HepG2 (cell line): Measurements from ENCODE around the gene PEX14. TPM values are rescaled to one million over a fixed set of nuclear protein-coding genes. Genes with fewer than 3 reads are reported as not detected.

Experiments
- ATAC-seq: fragments of 200-7000 bp; cut with Tn5 transposase; 3 replicates; pipeline ENCODE4 v1.9.1; 2020; ENCODE audit warnings: mild to moderate bottlenecking, moderate library complexity
- BruUV-seq: library from RNA; stranded (reverse); fragments of 400-500 nt; replicated peaks from 2 replicates; lab custom pipeline; 2021; lab: Mats Ljungman, UMichigan
- CTCF ChIA-PET: fragments of 300-600 bp; formaldehyde crosslinking; extraction: SDS; loops from one replicate; lab custom pipeline; 2021; ENCODE audit warnings: low total read pairs, inconsistent platforms, low intra/inter-chr PET ratio; lab: Yijun Ruan, JAX
- POLR2A ChIA-PET: fragments of 350-600 bp; sonication (Branson Sonifier 250); formaldehyde crosslinking; loops from one replicate; lab custom pipeline; 2020; ENCODE audit warnings: antibody characterized with exemption, inconsistent platforms; lab: Yijun Ruan, JAX
- DNase-seq: peaks from one replicate; pipeline ENCODE4 v3.0.0-alpha.2; 2015; ENCODE audit warnings: low spot score
- FAIRE-seq: peaks from 3 replicates; lab custom pipeline; 2011; peaks lifted over from hg19 to GRCh38; lab: Jason Lieb, UNC
- H2AFZ ChIP-seq: one replicate; pipeline ENCODE4 v1.6.1; 2011; ENCODE audit warnings: low read length, inconsistent platforms
- H3K27ac ChIP-seq: fragments of 300-600 bp; 3 replicates; pipeline ENCODE4 v1.8.0; 2011; ENCODE audit warnings: mixed run types, mild to moderate bottlenecking, mixed read lengths, low read length, inconsistent platforms; ENCODE audit not compliant: insufficient read depth; ENCODE audit errors: extremely low read length
- H3K27me3 ChIP-seq, 2 experiments: fragments of 200-600 bp in 1 of 2; 2 replicates in 1 of 2; 3 replicates in 1 of 2; pipeline versions ENCODE4 v1.6.0 to v1.8.0; 2011; ENCODE audit warnings: low read length in 2 of 2, mild to moderate bottlenecking in 2 of 2, moderate library complexity in 2 of 2, inconsistent platforms in 1 of 2; ENCODE audit not compliant: insufficient read depth in 2 of 2, control insufficient read depth in 1 of 2
- H3K36me3 ChIP-seq, 2 experiments: fragments of 200-600 bp in 1 of 2; replicated peaks in 1 of 2; 2 replicates in 1 of 2; 3 replicates in 1 of 2; pipeline versions ENCODE4 v1.5.1 to v1.8.0; 2011; ENCODE audit warnings: low read length in 2 of 2, inconsistent platforms in 1 of 2; ENCODE audit not compliant: insufficient read depth in 2 of 2, control insufficient read depth in 1 of 2
- H3K4me1 ChIP-seq: 2 replicates; pipeline ENCODE4 v1.5.1; 2012; ENCODE audit warnings: low read length, inconsistent platforms; ENCODE audit not compliant: insufficient read depth
- H3K4me2 ChIP-seq: 2 replicates; pipeline ENCODE4 v1.6.0; 2011; ENCODE audit warnings: low read depth, low read length, inconsistent platforms
- H3K4me3 ChIP-seq, 3 experiments: fragments of 200-600 bp in 1 of 3; sonication (generic), shearing (Covaris generic) in 1 of 3; replicated peaks in 1 of 3; 2 replicates each; pipeline ENCODE4 v1.5.1; 2011 to 2016; ENCODE audit warnings: low read length in 3 of 3, inconsistent platforms in 2 of 3, low read depth in 2 of 3, mild to moderate bottlenecking in 2 of 3, control low read depth in 1 of 3, mixed read lengths in 1 of 3; ENCODE audit not compliant: insufficient read depth in 1 of 3
- H3K79me2 ChIP-seq: one replicate; pipeline ENCODE4 v1.6.1; 2011; ENCODE audit warnings: low read length, inconsistent platforms; ENCODE audit not compliant: insufficient read depth
- H3K9ac ChIP-seq: 2 replicates; pipeline ENCODE4 v1.6.0; 2011; ENCODE audit warnings: mild to moderate bottlenecking, low read depth, low read length, inconsistent platforms; ENCODE audit not compliant: insufficient read depth
- H3K9me3 ChIP-seq: 2 replicates; pipeline ENCODE4 v1.5.1; 2012; ENCODE audit warnings: mild to moderate bottlenecking, low read length
- H4K20me1 ChIP-seq: 2 replicates; pipeline ENCODE4 v1.6.0; 2011; ENCODE audit warnings: inconsistent platforms, mild to moderate bottlenecking, low read length, moderate library complexity; ENCODE audit not compliant: insufficient read depth
- DBP ChIP-seq: sonication (generic); formaldehyde crosslinking; IDR thresholded peaks from 2 replicates; pipeline ENCODE4 v1.4.0; 2020; ENCODE audit warnings: missing genetic modification reagents; ENCODE audit errors: not compliant biosample characterization
- HNF4A ChIP-seq: sonication (generic); formaldehyde crosslinking; IDR thresholded peaks from 2 replicates; pipeline ENCODE4 v1.4.0; 2020; ENCODE audit warnings: missing genetic modification reagents
- KDM5A ChIP-seq: fragments of 200-600 bp; sonication (generic); IDR thresholded peaks from 2 replicates; pipeline ENCODE4 v1.7.0; 2018; ENCODE audit warnings: antibody characterized with exemption, mild to moderate bottlenecking, low read length, borderline replicate concordance
- MTERF4 ChIP-seq: sonication (generic); formaldehyde crosslinking; IDR thresholded peaks from 2 replicates; pipeline ENCODE4 v1.8.0; 2023; ENCODE audit warnings: mild to moderate bottlenecking, missing genetic modification reagents
- SALL1 ChIP-seq: sonication (generic); formaldehyde crosslinking; IDR thresholded peaks from 2 replicates; pipeline ENCODE4 v1.8.0; 2022; ENCODE audit warnings: mild to moderate bottlenecking, missing genetic modification reagents
- ZBTB7B ChIP-seq: sonication (generic); formaldehyde crosslinking; IDR thresholded peaks from 2 replicates; pipeline ENCODE4 v1.4.0; 2020; ENCODE audit warnings: missing genetic modification reagents
- ZNF12 ChIP-seq: sonication (generic); formaldehyde crosslinking; IDR thresholded peaks from 2 replicates; pipeline ENCODE4 v1.5.0; 2020; ENCODE audit warnings: missing genetic modification reagents
- ZNF281 ChIP-seq: sonication (generic); formaldehyde crosslinking; IDR thresholded peaks from 2 replicates; pipeline ENCODE4 v1.4.0; 2020; ENCODE audit warnings: missing genetic modification reagents, borderline replicate concordance
- ZNF615 ChIP-seq: sonication (generic); formaldehyde crosslinking; IDR thresholded peaks from 2 replicates; pipeline ENCODE4 v1.5.0; 2020; ENCODE audit warnings: mild to moderate bottlenecking, missing genetic modification reagents, borderline replicate concordance
- ZSCAN21 ChIP-seq: sonication (generic); formaldehyde crosslinking; IDR thresholded peaks from 2 replicates; pipeline ENCODE4 v1.8.0; 2022; ENCODE audit warnings: mild to moderate bottlenecking, missing genetic modification reagents, moderate library complexity, borderline replicate concordance
- WGBS: methylation state at CpG from one replicate; pipeline ENCODE4 v1.1.6; 2017; ENCODE audit warnings: low lambda C conversion rate; 5-methylcytosine and 5-hydroxymethylcytosine counted together
- in situ Hi-C: cut with HindIII; loops from 2 replicates; pipeline ENCODE4 v1.10.0; 2017; ENCODE audit warnings: low pct_unique_long_range_greater_than_20kb; ENCODE audit not compliant: extremely low pct_ligation_motif_present
- intact Hi-C: fragments of 100-400 bp; cut with micrococcal nuclease; formaldehyde crosslinking; loops from one replicate; pipeline ENCODE4 v1.10.0; 2022; ENCODE audit not compliant: unreplicated experiment
- polyA plus RNA-seq, 8 experiments: library from polyadenylated mRNA; depleted of rRNA in 3 of 8; stranded (reverse) in 7 of 8; unstranded in 1 of 8; fragments of >200 nt; fragmentation: Illumina TruSeq in 4 of 8; extraction: Trizol in 4 of 8; gene quantifications; 2 replicates each; pipeline versions ENCODE4 v1.2.1 to v1.2.3, GENCODE V29; 2011 to 2016; ENCODE audit warnings: low read depth in 4 of 8, missing spikeins in 1 of 8, mixed read lengths in 1 of 8; ENCODE audit not compliant: insufficient read depth in 1 of 8
- total RNA-seq, 5 experiments: library from RNA; depleted of rRNA; stranded (reverse); fragments of >200 nt; fragmentation: Illumina TruSeq; extraction: Trizol; gene quantifications; 2 replicates each; pipeline ENCODE4 v1.2.3, GENCODE V29; 2016; ENCODE audit warnings: low read depth in 1 of 5

Gene PEX14
- total and polyA plus RNA-seq, 2 of the 13 experiments (the other 11 are each of a cell fraction or from before 2014, with no cell fraction given), result 6.5 to 9.9 TPM

- H3K79me2 ChIP-seq, result peaks cover 51% of the 10 kb centered on the region
- peak overlapping the region; percentile 88 to 93 (median 88) for H3K4me3 ChIP-seq
- no TSS peak for BruUV-seq
- H3K27me3 ChIP-seq, result no peaks in the 10 kb centered on the region; a peak in 1 of 5 replicates
- 0 out of 5 replicates have a peak, but pooled peaks cover 2 to 4% of the 10 kb centered on the region in 2 experiments for H3K36me3 ChIP-seq
- ChIA-PET CTCF (interaction anchor here (1.1 kb wide), 1 partner anchor 45 kb away, joined by 3 read pairs; the partner anchor contains the start of gene CENPS), POLR2A (interaction anchor here (0.6 kb wide), 2 partner anchors 16 to 1103 kb away, joined by 3 read pairs; no protein-coding TSS in a partner anchor)
- no peaks in the 10 kb centered on the region for H3K9me3 ChIP-seq
- in situ Hi-C loops, result loop anchor here (10.0 kb wide), 1 partner anchor 91 kb away; no protein-coding TSS in a partner anchor
- peak overlapping the region; percentile 78 for H3K9ac ChIP-seq
- intact Hi-C loops, result loop anchor here (1.0 kb wide), 1 partner anchor 19 kb away; no protein-coding TSS in a partner anchor
- H3K27ac ChIP-seq, result peak overlapping the region; percentile 71
- FAIRE-seq (no peak), ATAC-seq (no peak)
- peak overlapping the region; percentile 89 for H3K4me2 ChIP-seq
- no peaks in the 10 kb centered on the region for H4K20me1 ChIP-seq
- TF ChIP-seq ZBTB7B (CRISPR knock-in tag) (no peak), SALL1 (CRISPR knock-in tag) (0 out of 2 replicates have a peak, but pooled peaks have one; percentile 5), KDM5A (peak; percentile 31; the same call in 1 of the 2 replicates), ZNF12 (0 out of 2 replicates have a peak, but pooled peaks have one; percentile 38), ZNF615 (CRISPR knock-in tag) (no peak), HNF4A (CRISPR knock-in tag) (0 out of 2 replicates have a peak, but pooled peaks have one; percentile 9)
- TF ChIP-seq, all 625 proteins: peak for 4
- H3K4me1 ChIP-seq, result peaks cover 45% of the 10 kb centered on the region
- H2AFZ ChIP-seq, result no peak overlapping the region
- DNase-seq, result no peak
- WGBS, result 0% methylated on average over 5 of the region's 13 CpGs
These were observed 760 bp downstream of the PEX14 start for GRCh38 chr1:10475510-10475909.

- Histone ChIP-seq H3K9me3 (no peaks in the 10 kb centered on the region), H3K9ac (no peak overlapping the region), H3K4me1 (peaks cover 24% of the 10 kb centered on the region), H3K27me3 (no peaks in the 10 kb centered on the region; a peak in 1 of 5 replicates), H3K36me3 (0 out of 5 replicates have a peak, but pooled peaks cover 2 to 4% of the 10 kb centered on the region in 2 experiments), H3K4me2 (no peak overlapping the region), H3K79me2 (peaks cover 52% of the 10 kb centered on the region), H3K4me3 (no peak overlapping the region), H3K27ac (no peak overlapping the region), H2AFZ (no peak overlapping the region), H4K20me1 (0 out of 2 replicates have a peak, but pooled peaks cover under 1% of the 10 kb centered on the region)
- DNase-seq (no peak), ATAC-seq (no peak), FAIRE-seq (no peak)
- no TSS peak for BruUV-seq
- in situ Hi-C loops, result loop anchor here (10.0 kb wide), 1 partner anchor 94 kb away; no protein-coding TSS in a partner anchor
- intact Hi-C loops, result no loop called here
- ChIA-PET POLR2A (no interaction called here), CTCF (no interaction called here)
- 83% methylated on average over 8 of the region's 8 CpGs for WGBS
- TF ChIP-seq ZSCAN21 (CRISPR knock-in tag) (no peak), ZNF281 (CRISPR knock-in tag) (no peak), DBP (CRISPR knock-in tag) (no peak), MTERF4 (CRISPR knock-in tag) (no peak)
These were observed 4.5 kb downstream of the PEX14 start for GRCh38 chr1:10479296-10479695.
